ENCODE data around the gene CSTF1.

CSTF1 gene

DNA sequence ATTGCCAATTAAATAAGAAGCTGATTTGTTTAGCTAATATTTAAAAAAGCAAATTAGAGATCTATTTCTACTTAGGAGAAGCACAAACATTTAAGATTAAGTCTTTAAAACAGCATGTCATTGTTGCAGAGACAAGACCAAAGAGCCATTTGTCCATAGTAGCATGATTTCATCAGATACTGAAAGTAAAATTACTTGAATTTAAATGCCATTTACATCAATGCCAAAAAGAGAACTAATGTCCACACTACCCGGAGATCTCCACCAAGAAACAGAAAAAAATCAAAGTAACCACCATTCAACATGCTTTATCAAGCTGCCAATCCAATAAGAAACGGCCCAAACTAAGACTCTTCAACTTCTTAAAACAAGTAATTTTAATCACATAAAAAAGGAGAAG is 16.1 kb upstream of the CSTF1 start:
- TF ChIP-seq, protein P1, sequence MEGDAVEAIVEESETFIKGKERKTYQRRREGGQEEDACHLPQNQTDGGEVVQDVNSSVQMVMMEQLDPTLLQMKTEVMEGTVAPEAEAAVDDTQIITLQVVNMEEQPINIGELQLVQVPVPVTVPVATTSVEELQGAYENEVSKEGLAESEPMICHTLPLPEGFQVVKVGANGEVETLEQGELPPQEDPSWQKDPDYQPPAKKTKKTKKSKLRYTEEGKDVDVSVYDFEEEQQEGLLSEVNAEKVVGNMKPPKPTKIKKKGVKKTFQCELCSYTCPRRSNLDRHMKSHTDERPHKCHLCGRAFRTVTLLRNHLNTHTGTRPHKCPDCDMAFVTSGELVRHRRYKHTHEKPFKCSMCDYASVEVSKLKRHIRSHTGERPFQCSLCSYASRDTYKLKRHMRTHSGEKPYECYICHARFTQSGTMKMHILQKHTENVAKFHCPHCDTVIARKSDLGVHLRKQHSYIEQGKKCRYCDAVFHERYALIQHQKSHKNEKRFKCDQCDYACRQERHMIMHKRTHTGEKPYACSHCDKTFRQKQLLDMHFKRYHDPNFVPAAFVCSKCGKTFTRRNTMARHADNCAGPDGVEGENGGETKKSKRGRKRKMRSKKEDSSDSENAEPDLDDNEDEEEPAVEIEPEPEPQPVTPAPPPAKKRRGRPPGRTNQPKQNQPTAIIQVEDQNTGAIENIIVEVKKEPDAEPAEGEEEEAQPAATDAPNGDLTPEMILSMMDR (IDR thresholded peaks at IDR 0.05; ENCODE audit: poor library complexity, severe bottlenecking), result no peak
- Histone ChIP-seq H3K36me3 (ENCODE audit: low read depth) (peaks cover 95% of the 10 kb centered on the region), H3K4me3 (ENCODE audit: severe bottlenecking) (no peak overlapping the region), H3K27me3 (ENCODE audit: insufficient read depth, poor library complexity, severe bottlenecking) (no peaks in the 10 kb centered on the region), H3K4me1 (ENCODE audit: insufficient read depth, poor library complexity, severe bottlenecking) (peaks cover 10% of the 10 kb centered on the region), H3K27ac (ENCODE audit: poor library complexity, severe bottlenecking) (no peak overlapping the region), H3K9me3 (ENCODE audit: severe bottlenecking) (no peaks in the 10 kb centered on the region)
- DNase-seq (ENCODE audit: low spot score), result no peak
- no peak for ATAC-seq (ENCODE audit: low read depth)

DNA sequence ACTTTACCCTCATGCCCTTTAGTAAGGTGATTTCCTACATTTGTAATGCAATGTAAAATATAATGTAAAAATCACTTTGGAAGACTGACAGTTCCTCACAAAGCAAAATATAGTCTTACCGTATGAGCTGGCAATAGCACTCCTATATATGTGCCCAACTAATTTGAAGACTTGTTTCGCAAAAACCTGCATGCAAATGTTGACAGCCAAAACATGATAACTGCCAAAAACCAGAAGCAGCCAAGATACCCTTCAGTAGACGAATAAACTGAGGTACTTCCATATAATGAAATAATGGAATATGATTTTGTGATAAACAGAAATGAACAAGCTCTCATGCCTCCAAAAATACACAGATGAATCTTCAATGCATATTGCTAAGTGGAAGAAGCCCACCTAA is 14.1 kb upstream of the CSTF1 start:
- H3K4me1 ChIP-seq (ENCODE audit: insufficient read depth, poor library complexity, severe bottlenecking), result peaks cover 10% of the 10 kb centered on the region
- peaks cover 95% of the 10 kb centered on the region for H3K36me3 ChIP-seq (ENCODE audit: low read depth)
- TF ChIP-seq, protein P1 (IDR thresholded peaks at IDR 0.05; ENCODE audit: poor library complexity, severe bottlenecking), result no peak
- H3K9me3 ChIP-seq (ENCODE audit: severe bottlenecking), result no peaks in the 10 kb centered on the region
- no peak for DNase-seq (ENCODE audit: low spot score)
- ATAC-seq (ENCODE audit: low read depth), result no peak
- H3K27ac ChIP-seq (ENCODE audit: poor library complexity, severe bottlenecking), result no peak overlapping the region
- no peaks in the 10 kb centered on the region for H3K27me3 ChIP-seq (ENCODE audit: insufficient read depth, poor library complexity, severe bottlenecking)
- no peak overlapping the region for H3K4me3 ChIP-seq (ENCODE audit: severe bottlenecking)

DNA sequence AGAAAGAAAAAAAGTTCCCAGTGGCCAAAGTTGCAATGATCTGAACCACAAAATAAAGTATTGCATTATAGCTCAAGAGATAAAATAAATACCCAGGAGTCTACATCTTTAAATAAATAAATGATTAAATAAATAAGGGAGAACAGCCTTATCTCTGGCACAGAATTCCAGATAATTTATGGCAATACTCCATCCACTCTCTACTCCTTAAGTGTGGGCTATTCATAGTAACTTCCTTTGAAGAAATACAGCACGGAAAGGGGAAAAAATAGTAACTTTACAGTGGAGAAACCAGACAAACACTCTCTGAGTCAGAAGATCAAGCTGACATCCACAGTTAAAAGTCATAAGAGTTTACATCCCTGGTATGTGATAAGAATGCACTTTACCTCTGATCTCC is 12.1 kb upstream of the CSTF1 start:
- DNase-seq (ENCODE audit: low spot score), result no peak
- H3K27ac ChIP-seq (ENCODE audit: poor library complexity, severe bottlenecking), result no peak overlapping the region
- no peak overlapping the region for H3K4me3 ChIP-seq (ENCODE audit: severe bottlenecking)
- peaks cover 97% of the 10 kb centered on the region for H3K36me3 ChIP-seq (ENCODE audit: low read depth)
- H3K4me1 ChIP-seq (ENCODE audit: insufficient read depth, poor library complexity, severe bottlenecking), result no peaks in the 10 kb centered on the region
- no peak for ATAC-seq (ENCODE audit: low read depth)
- H3K27me3 ChIP-seq (ENCODE audit: insufficient read depth, poor library complexity, severe bottlenecking), result no peaks in the 10 kb centered on the region
- TF ChIP-seq, protein P1 (IDR thresholded peaks at IDR 0.05; ENCODE audit: poor library complexity, severe bottlenecking), result no peak
- no peaks in the 10 kb centered on the region for H3K9me3 ChIP-seq (ENCODE audit: severe bottlenecking)

DNA sequence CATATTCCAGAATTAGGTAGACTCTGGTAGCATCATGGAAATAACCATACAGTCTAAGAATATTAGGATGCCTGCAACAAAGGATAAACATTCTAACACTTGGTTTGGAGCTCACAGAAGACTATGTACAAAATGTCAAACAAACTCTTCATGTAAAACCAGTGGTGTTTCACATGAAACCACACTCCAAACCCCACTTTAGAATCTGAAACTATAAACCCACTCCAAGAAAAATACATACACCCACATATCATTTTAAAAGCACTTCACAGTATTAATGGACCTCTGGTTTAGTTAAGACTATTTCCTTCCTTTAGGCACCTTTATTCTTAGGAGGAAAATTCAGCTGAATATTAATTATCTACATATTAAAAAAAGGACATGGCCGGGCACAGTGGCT is 10.9 kb upstream of the CSTF1 start:
- no peak overlapping the region for H3K27ac ChIP-seq (ENCODE audit: poor library complexity, severe bottlenecking)
- DNase-seq (ENCODE audit: low spot score), result no peak

DNA sequence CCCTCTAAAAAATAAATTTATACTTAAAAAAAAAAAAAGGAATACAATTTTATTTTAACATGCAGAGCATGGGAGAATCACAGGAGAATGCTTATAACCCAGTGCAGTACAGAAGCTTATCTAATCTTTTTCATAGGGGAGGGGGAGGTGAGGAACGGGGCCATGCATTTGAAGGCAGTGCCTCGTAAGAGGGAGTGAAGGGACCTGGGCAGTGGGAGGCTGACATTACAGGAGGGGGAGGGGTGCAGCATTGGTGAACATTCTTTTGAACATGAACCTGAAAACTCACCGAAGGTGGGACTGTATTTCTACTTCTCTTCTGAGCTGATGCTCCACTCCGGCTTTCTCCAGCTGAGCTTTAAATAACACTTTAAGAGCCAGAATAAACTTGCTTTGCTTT is 9.7 kb upstream of the CSTF1 start:
- no peaks in the 10 kb centered on the region for H3K4me1 ChIP-seq (ENCODE audit: insufficient read depth, poor library complexity, severe bottlenecking)
- DNase-seq (ENCODE audit: low spot score) (no peak), ATAC-seq (ENCODE audit: low read depth) (no peak)
- no peak overlapping the region for H3K4me3 ChIP-seq (ENCODE audit: severe bottlenecking)
- no peaks in the 10 kb centered on the region for H3K9me3 ChIP-seq (ENCODE audit: severe bottlenecking)
- H3K27me3 ChIP-seq (ENCODE audit: insufficient read depth, poor library complexity, severe bottlenecking), result no peaks in the 10 kb centered on the region
- H3K27ac ChIP-seq (ENCODE audit: poor library complexity, severe bottlenecking), result no peak overlapping the region
- H3K36me3 ChIP-seq (ENCODE audit: low read depth), result peaks cover 97% of the 10 kb centered on the region
- TF ChIP-seq, protein P1 (IDR thresholded peaks at IDR 0.05; ENCODE audit: poor library complexity, severe bottlenecking), result no peak

More for the DNA sequence above, 10.9 kb upstream of the CSTF1 start:
- Histone ChIP-seq H3K36me3 (ENCODE audit: low read depth) (peaks cover 97% of the 10 kb centered on the region), H3K27me3 (ENCODE audit: insufficient read depth, poor library complexity, severe bottlenecking) (no peaks in the 10 kb centered on the region), H3K9me3 (ENCODE audit: severe bottlenecking) (no peaks in the 10 kb centered on the region), H3K4me1 (ENCODE audit: insufficient read depth, poor library complexity, severe bottlenecking) (no peaks in the 10 kb centered on the region), H3K4me3 (ENCODE audit: severe bottlenecking) (no peak overlapping the region)
- TF ChIP-seq, protein P1 (IDR thresholded peaks at IDR 0.05; ENCODE audit: poor library complexity, severe bottlenecking), result no peak
- ATAC-seq (ENCODE audit: low read depth), result no peak

Measured in RWPE2 (cell line).